Amniotic stem cell (primary cell): ENCODE data around the gene SAP30L.

Experiments used
- DNase-seq: peaks from one replicate; lab custom pipeline; 2025; lab: John Stamatoyannopoulos, UW

Gene SAP30L

DNA sequence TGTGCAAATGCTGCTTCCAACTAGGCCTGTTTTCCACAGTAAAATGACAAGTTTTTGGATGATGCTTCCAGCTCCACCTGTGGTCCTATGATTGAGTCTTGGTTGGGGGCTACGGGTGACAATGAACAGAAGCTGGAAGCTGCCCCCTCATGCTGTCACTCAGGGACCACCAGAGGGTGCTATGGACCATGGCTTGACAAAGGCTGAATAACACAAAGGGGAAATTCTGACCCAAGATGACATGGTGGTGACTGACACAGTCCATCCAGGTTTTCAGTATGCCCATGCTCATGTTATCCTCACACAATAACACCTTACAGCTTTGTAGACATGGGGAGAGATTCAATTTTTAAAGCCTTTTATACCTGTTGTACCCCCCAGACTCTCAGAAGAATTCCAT is 23.9 kb upstream of the SAP30L start:
- DNase-seq = no peak

DNA sequence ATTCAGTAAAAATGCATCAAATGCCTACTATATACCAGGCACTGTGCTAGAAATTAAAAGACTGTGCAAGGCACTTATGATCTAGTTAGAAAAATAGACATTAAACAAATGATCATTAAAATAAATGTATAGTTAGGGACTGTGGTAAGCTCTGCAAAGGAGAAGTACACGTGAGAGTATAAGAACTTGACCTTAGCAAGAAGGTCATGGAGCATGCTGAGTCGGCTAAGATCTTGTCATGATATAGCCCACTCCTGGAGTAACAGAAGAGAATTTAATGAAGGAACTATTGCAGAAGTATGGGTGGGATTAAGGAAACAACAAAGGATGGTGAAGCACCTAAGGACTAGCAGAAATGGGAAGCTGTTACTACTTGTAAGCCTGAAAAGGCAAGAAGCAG is 23.5 kb upstream of the SAP30L start:
- no peak for DNase-seq

DNA sequence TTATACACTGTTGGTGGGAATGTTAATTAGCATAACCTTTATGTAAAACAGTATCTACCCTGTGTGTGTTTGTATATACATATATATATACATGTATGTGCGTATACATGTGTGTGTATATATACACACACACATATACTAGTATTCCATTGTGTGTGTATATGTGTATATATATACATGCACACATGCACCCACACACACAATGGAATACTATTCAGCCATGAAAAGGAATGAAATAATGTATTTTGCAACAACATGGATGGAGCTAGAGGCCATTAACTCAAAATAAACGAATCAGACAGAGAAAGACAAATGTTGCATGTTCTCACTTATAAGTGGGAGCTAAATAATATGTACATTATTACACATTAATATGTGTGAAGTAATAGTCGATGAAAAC is 17.6 kb upstream of the SAP30L start:
- DNase-seq = no peak

DNA sequence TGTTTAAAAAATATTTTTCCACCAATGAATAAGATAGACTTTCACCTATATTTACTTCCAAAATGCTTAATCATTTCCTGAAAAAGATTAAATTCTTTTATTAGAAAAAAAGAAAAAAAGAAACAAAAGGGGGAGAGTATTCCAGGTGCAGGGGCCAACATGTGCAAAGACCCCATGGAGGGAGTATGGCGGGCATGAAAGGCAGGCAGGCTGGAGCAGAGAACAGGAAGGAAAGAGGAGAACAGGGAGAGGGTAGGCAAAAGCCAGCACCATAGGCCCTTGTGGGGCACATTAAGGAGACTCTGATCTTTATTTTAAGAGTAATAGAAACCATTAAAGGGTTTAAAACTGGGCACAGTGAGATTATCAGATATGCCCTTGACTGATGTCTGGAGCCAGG is 16.5 kb upstream of the SAP30L start:
- DNase-seq = no peak

DNA sequence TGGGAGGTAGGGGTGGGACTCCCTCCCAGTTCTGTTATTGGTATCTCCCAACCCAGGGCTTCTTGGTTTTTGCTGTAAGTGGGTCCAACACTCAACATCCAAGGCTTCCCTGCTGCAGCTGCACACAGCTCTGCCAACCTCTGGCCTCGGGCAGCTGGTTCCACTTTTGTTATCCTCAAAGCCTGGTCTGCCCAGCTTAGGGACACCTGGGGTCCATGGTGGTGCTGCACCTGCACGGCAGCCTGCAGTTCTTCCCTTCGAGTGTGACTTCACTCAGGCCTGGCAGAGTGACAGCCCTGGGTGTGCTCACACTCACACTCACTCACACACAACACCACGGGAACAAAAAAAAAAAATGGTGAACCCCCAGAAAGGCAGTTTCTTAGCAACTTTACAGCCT is 15.3 kb upstream of the SAP30L start:
- DNase-seq = no peak

DNA sequence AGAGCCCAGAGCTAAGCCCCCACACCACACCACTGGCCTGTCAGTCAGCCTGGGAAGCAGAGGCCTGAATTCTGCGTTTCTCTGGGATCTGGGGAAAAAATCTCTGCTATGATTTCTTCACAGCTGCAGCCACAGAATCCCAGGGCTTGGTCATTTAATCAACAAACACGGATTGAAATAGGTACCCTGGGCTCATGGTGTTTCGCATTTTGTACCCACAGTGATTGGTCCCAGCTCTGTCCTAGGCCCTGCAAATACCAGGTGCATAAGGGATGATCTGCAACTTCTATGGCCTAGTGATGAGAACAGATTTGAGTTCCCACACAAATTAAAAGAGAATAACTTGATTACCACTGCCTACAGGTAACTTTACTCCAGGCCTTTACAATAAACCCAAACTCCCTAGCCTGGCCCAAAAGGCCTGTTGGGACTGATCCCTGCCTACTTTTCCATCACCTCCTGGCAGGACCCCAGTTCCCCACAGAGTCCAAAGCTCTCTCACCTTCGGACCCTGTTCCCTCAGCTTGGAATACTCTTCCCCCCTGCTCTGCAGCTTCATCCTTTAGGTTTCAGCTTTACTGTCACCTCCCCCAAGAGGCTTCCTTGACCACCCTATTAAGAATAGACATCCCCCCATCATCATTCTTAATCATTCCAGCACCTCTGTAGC is 14.7 kb upstream of the SAP30L start:
- DNase-seq = no peak

DNA sequence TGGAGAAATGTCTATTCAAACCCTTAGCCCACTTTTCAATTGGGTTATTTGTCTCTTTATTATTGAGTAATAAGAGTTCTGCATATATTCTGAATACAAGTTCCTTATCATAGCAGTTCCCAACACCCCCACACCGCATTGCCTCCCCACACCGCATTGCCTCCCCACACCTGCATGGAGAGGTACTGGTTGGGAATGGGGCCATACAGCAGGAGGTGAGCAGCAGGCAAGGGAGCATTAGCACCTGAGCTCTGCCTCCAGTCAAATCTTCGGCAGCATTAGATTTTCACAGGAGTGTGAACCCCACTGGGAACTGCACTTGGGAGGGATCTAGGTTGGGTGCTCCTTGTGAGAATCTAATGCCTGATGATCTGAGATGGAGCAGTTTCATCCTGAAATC is 10.6 kb upstream of the SAP30L start:
- DNase-seq = no peak

DNA sequence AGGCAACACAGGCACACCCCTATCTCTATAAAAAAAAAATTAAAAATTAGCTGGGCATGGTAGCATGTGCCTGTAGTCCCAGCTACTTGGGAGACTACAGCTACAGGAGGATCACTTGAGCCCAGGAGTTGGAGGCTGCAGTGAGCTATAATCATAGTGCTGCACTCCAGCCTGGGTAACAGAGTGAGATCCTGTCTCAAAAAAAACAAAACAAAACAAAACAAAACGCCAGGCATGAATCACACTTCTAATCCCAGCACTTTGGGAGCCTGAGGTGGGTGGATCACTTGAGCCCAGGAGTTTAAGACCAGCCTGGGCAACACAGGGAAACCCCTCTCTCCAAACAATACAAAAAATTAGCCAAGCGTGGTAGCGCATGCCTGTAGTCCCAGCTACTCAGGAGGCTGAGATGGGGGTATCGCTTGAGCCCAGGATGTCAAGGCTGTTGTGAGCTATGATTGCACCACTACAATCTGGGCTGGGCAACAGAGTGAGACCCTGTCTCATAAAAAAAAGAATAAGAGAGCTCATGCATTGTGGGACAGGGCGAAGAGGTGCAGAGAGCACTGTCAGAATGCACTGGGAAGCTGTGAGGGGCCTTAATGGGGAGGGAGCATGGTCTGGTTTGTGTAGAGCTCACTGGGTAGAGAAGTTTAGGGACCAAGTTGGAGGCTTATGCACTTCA is 8.4 kb upstream of the SAP30L start:
- DNase-seq = no peak

DNA sequence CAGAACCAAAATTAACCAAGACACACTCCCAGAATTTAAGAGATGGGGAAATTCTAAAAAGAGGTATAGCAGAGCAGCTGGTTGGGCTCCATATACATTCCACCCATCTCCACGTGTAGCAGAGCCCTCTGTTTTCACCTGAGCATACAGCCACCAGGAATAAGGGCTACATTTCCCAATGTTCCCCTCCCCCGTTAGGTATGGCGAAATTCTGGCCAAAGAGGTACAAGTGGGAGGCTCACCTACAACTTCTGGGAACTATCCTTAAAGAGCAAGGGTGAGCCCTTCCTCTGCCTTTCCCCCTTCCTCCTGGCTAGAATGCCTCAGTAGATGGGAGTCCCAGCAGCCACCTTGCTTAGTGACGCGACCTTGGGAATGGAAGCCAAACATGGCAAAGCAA is 5.3 kb upstream of the SAP30L start:
- no peak for DNase-seq

DNA sequence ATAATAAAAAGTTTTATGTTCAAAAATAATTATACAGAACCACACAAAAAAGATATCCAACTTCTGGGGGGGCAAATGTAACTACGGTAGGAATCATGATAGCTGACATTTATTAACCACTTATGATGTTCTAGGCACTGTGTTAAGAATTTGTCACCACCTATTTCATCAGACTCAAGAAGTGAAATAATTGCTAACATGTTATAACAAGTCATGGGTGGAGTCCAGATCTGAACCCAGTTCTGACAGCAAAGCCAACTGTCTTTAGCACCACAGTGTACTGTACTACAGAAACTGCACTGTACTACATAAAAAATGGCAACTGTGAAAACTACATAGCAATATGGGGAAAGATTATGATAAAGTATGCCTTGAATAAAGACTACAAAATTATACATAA is 3.0 kb upstream of the SAP30L start:
- DNase-seq = no peak

DNA sequence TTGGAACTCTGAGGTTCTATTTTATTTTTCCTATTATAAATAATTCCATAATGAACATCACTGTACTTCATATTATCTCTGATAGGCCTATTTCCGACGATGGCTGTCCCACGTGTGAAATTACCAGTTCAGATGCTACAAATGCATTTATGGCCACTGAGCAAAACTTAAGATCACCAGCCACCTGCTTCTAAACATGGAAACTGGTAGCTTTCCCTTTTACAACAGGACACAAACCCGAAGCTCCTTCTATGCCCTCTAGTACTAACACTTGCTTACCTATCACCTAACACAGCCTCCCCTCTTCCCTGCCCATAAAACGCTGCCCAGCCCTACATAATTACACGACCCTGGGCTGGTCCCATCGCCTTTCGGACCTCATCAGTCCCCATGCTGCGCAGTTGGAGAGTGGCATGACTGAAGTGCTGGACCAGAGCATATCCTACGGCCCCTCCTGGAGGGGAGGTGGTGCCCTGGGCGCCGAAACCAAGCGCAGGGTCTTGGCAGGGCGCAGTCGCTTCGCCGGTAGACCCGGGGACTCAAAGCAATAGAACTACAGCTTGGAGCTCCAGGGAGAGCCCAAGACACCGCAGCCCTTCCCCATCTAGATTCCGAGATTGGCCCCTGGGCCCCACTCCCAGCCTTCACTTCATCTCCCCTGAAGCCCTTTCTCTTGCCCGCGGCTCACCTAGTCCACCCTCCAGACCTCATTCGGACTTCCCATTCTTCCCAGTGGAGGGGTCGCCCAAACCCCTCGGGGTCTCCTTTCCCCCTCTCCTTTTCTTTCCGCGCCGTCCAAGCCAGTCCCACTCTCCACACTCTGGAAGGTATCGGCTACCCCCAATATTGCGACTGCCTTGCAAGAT is 1.0 kb upstream of the SAP30L start:
- no peak for DNase-seq

DNA sequence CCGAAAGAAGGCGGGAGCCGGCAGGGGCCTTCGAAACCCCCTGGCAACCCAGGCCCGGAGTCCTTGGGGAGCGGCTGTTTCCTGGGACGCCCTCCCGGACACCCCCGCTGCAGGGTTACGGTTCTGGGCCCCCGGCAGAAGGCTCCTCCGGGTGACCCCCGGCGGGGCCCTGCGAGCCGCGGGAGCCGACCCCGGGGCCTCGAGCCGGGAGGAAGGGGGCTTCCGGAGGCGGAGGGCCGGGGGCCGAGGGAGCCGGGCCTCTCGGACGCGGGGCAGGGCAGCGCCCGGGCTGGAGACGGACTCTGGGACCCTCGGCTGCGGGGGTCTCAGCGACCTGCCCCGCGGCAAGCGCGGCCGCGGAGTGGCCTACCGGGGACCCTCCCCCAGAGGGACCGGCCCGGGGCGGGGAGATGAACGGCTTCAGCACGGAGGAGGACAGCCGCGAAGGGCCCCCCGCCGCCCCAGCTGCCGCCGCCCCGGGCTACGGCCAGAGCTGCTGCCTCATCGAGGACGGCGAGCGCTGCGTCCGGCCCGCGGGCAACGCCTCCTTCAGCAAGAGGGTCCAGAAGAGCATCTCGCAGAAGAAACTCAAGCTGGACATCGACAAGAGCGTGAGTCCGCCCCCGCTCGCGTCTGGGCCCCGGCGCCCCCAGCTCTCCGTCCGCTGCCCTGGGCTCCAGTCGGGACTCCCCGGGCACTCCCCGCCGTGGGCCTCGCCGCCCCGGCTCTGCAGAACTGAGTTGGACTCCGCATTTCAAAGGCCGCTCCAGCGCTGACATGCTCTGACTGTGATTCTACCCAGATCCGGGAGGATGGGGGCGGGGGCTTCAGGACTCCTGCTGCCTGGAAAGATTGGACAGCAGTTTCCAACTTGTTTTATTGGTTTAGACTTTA is 645 bp downstream of the SAP30L start:
- DNase-seq = peak; percentile 73

DNA sequence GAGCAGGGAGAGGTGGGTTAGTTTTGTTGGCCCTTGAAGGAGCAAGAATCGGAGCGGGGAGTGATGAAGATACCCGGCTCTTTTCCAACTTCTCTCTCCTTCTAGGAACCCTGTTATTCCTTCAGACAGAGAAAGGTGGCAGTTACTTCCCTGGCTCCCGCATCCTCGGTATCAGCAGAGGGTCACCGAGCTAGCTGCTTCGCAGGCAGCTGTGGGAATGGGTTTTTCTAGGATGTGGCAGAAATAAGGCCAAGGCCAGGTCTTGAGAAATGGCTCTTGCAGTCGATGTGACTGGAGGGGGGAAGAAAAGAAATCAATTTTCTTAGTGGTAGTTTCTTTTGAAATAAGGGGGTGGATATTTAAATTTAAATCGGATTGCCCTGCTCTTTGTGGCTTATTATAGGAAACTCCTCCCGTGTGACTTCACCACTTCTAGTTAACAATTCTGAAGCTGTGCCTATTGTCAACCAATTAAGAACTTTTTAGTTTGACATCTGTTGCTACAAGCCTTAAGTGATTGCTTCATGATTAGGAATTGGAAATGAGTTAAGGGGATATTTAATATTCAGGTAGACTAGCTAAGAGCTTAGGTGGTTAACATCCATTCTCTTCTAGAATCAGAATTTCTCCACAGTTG is 1.4 kb downstream of the SAP30L start:
- DNase-seq = no peak

DNA sequence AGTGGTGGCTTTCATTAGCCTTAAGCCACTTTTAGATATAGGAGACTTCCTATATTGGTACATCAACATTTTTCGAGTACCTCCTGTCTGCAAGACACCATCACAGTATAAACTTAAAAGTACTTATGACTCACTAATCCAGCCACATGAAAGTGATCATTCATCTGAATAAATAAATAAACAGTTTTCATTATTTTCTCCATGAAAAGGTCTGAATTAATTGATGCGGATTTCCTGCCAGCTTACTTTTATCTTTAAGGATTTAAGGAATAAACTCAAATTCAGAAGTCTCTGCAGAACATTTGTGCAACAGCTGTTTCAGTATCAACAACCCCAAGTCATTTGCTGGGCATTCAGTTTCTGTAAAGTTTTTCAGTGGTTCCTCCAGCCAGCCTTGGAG is 4.0 kb downstream of the SAP30L start:
- DNase-seq = no peak

DNA sequence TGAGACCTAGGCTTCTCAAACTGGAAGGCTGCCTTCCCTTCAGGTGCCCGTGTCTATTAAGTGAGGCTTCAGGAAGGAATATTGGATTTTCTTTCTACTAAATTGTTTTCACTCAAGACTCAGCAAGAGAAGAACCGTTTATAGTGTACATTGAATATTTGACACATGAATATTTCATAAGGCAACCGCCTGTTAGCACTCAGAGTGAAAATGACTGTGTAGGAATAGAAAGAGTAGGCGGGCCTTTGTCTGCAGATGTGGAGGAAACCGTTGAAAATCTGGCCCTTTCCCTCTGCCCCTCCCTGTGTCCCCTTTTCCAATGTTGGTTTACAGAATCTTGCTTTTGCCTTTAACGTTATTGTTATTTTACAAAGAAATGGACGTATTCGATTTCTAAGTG is 6.2 kb downstream of the SAP30L start:
- no peak for DNase-seq

DNA sequence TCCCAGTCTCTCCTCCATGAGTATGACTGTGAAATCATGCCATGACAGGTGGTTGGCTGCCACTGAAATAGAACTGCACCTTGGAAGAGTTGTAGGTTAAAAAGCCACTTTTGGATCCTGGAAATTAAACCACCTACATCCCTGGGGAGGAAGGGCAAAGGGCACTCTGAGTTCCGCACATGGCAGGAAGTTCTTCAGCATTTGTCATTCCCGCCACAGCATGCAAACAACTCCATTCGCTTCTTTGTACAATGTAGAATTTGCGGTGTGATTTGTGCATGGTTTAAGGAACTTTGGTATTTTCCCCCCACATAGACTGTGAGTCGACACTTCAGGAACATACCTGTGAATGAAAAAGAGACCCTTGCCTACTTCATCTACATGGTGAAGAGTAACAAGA is 9.8 kb downstream of the SAP30L start:
- DNase-seq = no peak

DNA sequence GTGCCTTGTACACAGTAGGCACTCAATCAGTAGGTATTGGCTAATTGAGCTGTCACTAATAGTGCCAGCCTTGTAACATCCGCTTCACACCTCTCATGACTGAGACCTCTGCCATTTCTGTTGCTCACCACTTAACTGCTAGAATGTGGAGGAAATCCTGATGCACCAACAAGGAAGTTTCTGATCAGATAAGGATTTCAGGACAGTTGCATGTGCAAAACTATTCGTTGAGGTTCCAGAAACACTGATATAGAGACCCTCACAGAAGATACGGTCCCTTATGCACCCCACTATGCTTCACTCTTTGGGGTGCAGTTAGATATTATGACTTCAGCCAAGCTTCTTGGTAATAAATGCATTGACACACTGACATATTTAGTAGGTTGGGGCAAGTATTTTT is 10.7 kb downstream of the SAP30L start:
- no peak for DNase-seq

DNA sequence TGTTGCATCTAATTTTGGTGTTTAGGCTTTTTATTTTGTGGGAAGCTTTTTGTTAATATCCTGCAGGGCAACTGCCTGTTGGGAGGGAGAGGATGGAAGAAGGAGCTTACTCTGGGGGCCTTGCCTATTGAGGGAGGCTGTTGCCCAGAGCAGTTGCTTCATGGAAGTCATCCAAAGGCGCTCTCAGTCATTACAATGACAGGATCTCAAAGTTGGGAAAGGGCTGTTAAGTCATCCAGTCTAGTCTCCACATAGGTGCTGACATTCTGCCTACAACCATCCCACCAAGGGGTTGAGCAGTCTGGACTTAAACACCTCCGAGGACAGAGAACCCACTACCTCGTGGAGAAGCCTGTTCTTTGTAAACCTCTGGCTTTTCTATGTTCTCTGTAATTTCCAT is 13.2 kb downstream of the SAP30L start:
- no peak for DNase-seq

DNA sequence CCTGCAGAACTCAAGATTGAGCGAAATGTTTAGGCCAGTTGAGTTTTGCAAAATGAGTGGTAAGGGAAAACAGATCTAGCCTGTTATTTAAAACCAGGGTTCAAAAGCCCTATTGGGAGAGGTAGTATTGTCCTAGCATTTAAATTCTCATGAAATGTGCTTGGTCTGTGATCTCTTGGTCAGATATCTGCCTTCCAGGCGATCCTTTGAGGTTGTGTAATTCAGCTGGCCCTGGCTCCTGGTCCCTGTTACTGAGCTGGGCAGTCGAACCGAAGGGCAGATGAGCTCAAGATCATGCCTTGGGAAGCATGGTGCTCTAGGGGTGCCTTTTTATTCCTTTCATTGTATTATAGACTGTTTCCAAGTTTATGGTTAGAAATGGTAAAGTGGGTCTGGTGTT is 14.4 kb downstream of the SAP30L start:
- DNase-seq = no peak

DNA sequence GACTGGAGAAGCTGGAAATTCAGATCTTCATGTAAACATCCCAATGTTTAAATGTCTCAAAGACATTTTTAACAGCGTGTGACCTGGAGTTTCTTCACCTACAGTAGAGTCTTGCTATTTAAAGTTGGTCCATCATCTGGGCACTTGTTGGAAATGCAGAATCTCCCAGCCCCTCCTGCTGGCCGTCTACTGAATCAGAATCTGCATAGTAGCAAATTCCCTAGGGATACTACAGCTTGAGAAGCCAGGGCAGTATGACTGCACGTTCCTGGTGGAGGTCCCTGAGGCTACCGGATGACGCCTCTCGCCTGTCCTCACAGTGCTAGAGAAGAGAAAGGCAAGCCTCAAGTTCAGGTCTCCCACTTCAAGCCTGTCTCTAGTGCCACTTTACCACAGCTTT is 15.7 kb downstream of the SAP30L start:
- no peak for DNase-seq

DNA sequence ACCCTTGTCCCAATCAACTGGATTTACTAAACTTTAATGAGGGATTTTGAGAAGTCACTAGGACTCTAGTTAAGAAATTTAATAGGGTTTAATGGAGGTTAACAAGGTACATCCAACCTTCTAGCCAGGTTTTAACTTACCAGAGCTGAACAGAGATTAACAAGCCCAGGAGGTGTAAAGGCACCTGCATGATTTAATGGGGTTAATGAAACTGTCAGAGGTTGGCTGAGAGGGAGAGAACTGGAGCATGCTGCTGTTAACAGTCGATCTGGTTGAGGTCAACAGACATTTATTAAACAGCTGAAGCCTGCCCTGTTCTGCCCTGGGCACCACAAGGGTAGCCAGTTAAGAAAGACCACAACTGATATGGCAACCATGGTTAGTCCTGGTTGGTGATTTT is 18.6 kb downstream of the SAP30L start:
- no peak for DNase-seq

DNA sequence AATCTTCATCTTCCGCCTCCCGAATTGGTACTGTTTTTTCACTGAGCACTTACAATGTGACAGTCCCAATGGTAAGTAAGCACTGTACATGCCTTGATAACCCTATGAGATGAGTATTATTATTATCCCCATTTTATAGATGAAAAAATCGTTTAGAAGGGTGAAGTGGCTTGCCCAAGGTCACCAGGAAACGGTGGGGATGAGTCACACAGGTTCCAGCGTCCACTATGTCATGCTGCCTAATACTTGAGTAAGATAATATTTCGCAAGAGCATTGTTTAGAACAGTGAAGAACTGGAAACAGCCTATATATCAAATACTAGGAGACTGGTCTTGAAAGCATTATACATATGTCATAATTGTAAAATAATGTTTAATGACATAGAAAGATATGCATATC is 19.4 kb downstream of the SAP30L start:
- no peak for DNase-seq
